HEK293 (cell line): ENCODE measurements around the gene IRF3.

Experiments
- HOXA7 ChIP-seq: sonication (generic); formaldehyde crosslinking; IDR thresholded peaks from 2 replicates; pipeline ENCODE4 v1.8.1; 2022; ENCODE audit warnings: missing genetic modification reagents, borderline replicate concordance
- MYNN ChIP-seq: fragments of 450-650 bp; formaldehyde crosslinking; IDR thresholded peaks from 2 replicates; pipeline ENCODE4 v1.5.1; 2016; ENCODE audit warnings: missing biosample characterization, missing genetic modification characterization, borderline replicate concordance
- PRDM1 ChIP-seq: fragments of 450-650 bp; formaldehyde crosslinking; IDR thresholded peaks from 2 replicates; pipeline ENCODE4; 2016; ENCODE audit warnings: missing biosample characterization, missing genetic modification characterization
- RBAK ChIP-seq: fragments of 450-650 bp; formaldehyde crosslinking; IDR thresholded peaks from 2 replicates; pipeline ENCODE4 v1.5.1; 2016; ENCODE audit warnings: missing biosample characterization, missing genetic modification characterization
- SP7 ChIP-seq: fragments of 450-650 bp; formaldehyde crosslinking; IDR thresholded peaks from 2 replicates; pipeline ENCODE4 v1.5.1; 2016; ENCODE audit warnings: missing biosample characterization, missing genetic modification characterization
- TCF7L2 ChIP-seq: IDR thresholded peaks from 2 replicates; pipeline ENCODE4 v1.6.1; 2011; ENCODE audit warnings: low read depth, mild to moderate bottlenecking, inconsistent platforms, low read length, moderate library complexity, borderline replicate concordance
- ZBTB17 ChIP-seq: fragments of 450-650 bp; formaldehyde crosslinking; IDR thresholded peaks from 2 replicates; pipeline ENCODE4 v1.5.1; 2016; ENCODE audit warnings: missing biosample characterization, missing genetic modification characterization
- ZEB2 ChIP-seq: fragments of 450-650 bp; formaldehyde crosslinking; IDR thresholded peaks from 2 replicates; pipeline ENCODE4 v1.5.1; 2016; ENCODE audit warnings: missing biosample characterization, missing genetic modification characterization
- ZFP69B ChIP-seq: fragments of 450-650 bp; formaldehyde crosslinking; IDR thresholded peaks from 2 replicates; pipeline ENCODE4 v1.5.1; 2016; ENCODE audit warnings: missing biosample characterization, missing genetic modification characterization
- ZNF133 ChIP-seq: fragments of 450-650 bp; formaldehyde crosslinking; IDR thresholded peaks from 2 replicates; pipeline ENCODE4 v1.5.1; 2016; ENCODE audit warnings: missing biosample characterization, missing genetic modification characterization
- ZNF19 ChIP-seq: fragments of 450-650 bp; formaldehyde crosslinking; IDR thresholded peaks from 2 replicates; pipeline ENCODE4; 2016; ENCODE audit warnings: missing biosample characterization, missing genetic modification characterization, low read depth
- ZNF248 ChIP-seq: fragments of 450-650 bp; formaldehyde crosslinking; IDR thresholded peaks from 2 replicates; pipeline ENCODE4 v1.5.1; 2017; ENCODE audit warnings: missing biosample characterization, missing genetic modification characterization
- ZNF335 ChIP-seq: fragments of 450-650 bp; formaldehyde crosslinking; conservative IDR thresholded peaks from 2 replicates; pipeline ENCODE4 v1.5.1; 2016; ENCODE audit warnings: missing biosample characterization, missing genetic modification characterization
- ZNF501 ChIP-seq: fragments of 450-650 bp; formaldehyde crosslinking; IDR thresholded peaks from 2 replicates; pipeline ENCODE4 v1.5.1; 2016; ENCODE audit warnings: missing biosample characterization, missing genetic modification characterization
- ZNF521 ChIP-seq: fragments of 450-650 bp; formaldehyde crosslinking; IDR thresholded peaks from 2 replicates; pipeline ENCODE4 v1.5.1; 2017; ENCODE audit warnings: missing biosample characterization, mild to moderate bottlenecking, missing genetic modification characterization
- ZNF560 ChIP-seq: fragments of 450-650 bp; formaldehyde crosslinking; IDR thresholded peaks from 2 replicates; pipeline ENCODE4 v1.5.1; 2017; ENCODE audit warnings: missing biosample characterization, missing genetic modification characterization, borderline replicate concordance
- ZNF571 ChIP-seq: fragments of 450-650 bp; formaldehyde crosslinking; IDR thresholded peaks from 2 replicates; pipeline ENCODE4 v1.5.0; 2017; ENCODE audit warnings: missing biosample characterization, missing genetic modification characterization
- ZNF596 ChIP-seq: fragments of 450-650 bp; IDR thresholded peaks from 2 replicates; pipeline ENCODE4 v1.5.0; 2018; ENCODE audit warnings: missing biosample characterization, mild to moderate bottlenecking, missing genetic modification characterization, moderate library complexity
- ZNF654 ChIP-seq: fragments of 450-650 bp; formaldehyde crosslinking; IDR thresholded peaks from 2 replicates; pipeline ENCODE4 v1.5.1; 2016; ENCODE audit warnings: low read depth, missing biosample characterization, missing genetic modification characterization
- ZXDB ChIP-seq: fragments of 450-650 bp; formaldehyde crosslinking; IDR thresholded peaks from 2 replicates; pipeline ENCODE4 v1.5.1; 2016; ENCODE audit warnings: missing biosample characterization, missing genetic modification characterization
- TF ChIP-seq, protein P1 (sequence below): fragments of 450-650 bp; formaldehyde crosslinking; IDR thresholded peaks from 2 replicates; pipeline ENCODE4 v1.5.1; 2016; ENCODE audit warnings: missing biosample characterization, missing genetic modification characterization
- TF ChIP-seq, protein P2 (sequence below): fragments of 450-650 bp; formaldehyde crosslinking; IDR thresholded peaks from 2 replicates; pipeline ENCODE4 v1.5.1; 2016; ENCODE audit warnings: missing biosample characterization, missing genetic modification characterization
- TF ChIP-seq, protein P3 (sequence below): fragments of 450-650 bp; IDR thresholded peaks from 2 replicates; pipeline ENCODE4 v1.5.1; 2018; ENCODE audit warnings: missing biosample characterization, mild to moderate bottlenecking, missing genetic modification characterization
- TF ChIP-seq, protein P4 (sequence below): fragments of 450-650 bp; formaldehyde crosslinking; IDR thresholded peaks from 2 replicates; pipeline ENCODE4 v1.5.1; 2016; ENCODE audit warnings: missing biosample characterization, missing genetic modification characterization
- TF ChIP-seq, protein P5 (sequence below): fragments of 450-650 bp; formaldehyde crosslinking; IDR thresholded peaks from 2 replicates; pipeline ENCODE4 v1.5.1; 2017; ENCODE audit warnings: missing biosample characterization, missing genetic modification characterization
- TF ChIP-seq, protein P6 (sequence below): fragments of 450-650 bp; formaldehyde crosslinking; IDR thresholded peaks from 2 replicates; pipeline ENCODE4 v1.5.1; 2017; ENCODE audit warnings: missing biosample characterization, missing genetic modification characterization
- TF ChIP-seq, protein P7 (sequence below): fragments of 450-650 bp; formaldehyde crosslinking; IDR thresholded peaks from 2 replicates; pipeline ENCODE4 v1.5.1; 2016; ENCODE audit warnings: missing biosample characterization, missing genetic modification characterization, low read depth

Gene IRF3

DNA sequence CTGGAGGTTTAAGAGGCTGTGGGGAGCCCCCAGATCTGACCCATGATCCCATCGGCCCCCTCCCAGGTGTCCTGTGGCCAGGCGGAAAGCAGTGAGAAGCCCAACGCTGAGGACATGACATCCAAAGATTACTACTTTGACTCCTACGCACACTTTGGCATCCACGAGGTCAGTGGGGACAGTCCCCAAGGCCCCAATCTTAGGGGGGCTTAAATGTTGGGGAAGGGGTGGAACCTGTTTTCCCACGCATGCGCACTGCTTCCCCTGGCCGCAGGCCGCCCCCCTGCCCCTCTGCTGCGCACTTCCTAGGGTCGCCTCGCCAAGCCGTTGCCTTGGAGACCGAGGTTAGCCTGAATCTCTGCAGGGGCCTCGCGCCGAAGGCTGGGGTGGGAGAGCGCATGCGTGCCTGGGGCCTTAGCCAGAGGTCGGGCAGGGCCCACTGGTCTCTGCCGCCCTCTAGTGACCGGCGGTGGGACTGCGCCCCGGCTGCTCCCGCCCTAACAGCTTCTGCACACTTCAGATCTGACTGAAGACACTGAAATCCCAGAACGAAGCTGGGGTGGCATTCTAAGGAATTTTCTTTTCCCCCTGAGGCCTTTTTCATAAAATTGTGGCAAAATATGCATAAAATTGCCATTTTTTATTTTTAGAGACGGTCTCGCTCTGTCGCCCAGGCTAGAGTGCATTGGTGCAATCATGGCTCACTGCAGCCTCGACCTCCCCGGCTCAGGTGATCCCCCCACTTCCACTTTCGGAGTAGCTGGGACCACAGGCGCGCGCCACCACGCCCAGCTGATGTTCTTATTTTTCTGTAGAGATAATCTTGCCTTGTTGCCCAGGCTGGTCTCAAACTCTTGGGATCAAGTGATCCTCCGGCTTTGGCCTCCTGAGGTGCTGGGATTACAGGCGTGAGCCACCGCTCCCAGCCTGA lies 15.0 kb upstream of the IRF3 start (continued):
- 0 out of 2 replicates have a peak, but pooled peaks have one; percentile 16 for TF ChIP-seq ZBTB17
- TF ChIP-seq ZNF133 (tag by site-specific recombination), result no peak
- peak; percentile 72 for TF ChIP-seq ZNF335 (tag by site-specific recombination)
- no peak for TF ChIP-seq MYNN (tag by site-specific recombination)
- TF ChIP-seq ZEB2 (tag by site-specific recombination), result no peak
- TF ChIP-seq ZNF248, result no peak
- TF ChIP-seq, protein P1, sequence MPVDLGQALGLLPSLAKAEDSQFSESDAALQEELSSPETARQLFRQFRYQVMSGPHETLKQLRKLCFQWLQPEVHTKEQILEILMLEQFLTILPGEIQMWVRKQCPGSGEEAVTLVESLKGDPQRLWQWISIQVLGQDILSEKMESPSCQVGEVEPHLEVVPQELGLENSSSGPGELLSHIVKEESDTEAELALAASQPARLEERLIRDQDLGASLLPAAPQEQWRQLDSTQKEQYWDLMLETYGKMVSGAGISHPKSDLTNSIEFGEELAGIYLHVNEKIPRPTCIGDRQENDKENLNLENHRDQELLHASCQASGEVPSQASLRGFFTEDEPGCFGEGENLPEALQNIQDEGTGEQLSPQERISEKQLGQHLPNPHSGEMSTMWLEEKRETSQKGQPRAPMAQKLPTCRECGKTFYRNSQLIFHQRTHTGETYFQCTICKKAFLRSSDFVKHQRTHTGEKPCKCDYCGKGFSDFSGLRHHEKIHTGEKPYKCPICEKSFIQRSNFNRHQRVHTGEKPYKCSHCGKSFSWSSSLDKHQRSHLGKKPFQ (tag by site-specific recombination), result no peak
- TF ChIP-seq, protein P2, sequence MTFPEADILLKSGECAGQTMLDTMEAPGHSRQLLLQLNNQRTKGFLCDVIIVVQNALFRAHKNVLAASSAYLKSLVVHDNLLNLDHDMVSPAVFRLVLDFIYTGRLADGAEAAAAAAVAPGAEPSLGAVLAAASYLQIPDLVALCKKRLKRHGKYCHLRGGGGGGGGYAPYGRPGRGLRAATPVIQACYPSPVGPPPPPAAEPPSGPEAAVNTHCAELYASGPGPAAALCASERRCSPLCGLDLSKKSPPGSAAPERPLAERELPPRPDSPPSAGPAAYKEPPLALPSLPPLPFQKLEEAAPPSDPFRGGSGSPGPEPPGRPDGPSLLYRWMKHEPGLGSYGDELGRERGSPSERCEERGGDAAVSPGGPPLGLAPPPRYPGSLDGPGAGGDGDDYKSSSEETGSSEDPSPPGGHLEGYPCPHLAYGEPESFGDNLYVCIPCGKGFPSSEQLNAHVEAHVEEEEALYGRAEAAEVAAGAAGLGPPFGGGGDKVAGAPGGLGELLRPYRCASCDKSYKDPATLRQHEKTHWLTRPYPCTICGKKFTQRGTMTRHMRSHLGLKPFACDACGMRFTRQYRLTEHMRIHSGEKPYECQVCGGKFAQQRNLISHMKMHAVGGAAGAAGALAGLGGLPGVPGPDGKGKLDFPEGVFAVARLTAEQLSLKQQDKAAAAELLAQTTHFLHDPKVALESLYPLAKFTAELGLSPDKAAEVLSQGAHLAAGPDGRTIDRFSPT (tag by site-specific recombination), result no peak
- TF ChIP-seq RBAK (tag by site-specific recombination), result no peak
- TF ChIP-seq, protein P3, sequence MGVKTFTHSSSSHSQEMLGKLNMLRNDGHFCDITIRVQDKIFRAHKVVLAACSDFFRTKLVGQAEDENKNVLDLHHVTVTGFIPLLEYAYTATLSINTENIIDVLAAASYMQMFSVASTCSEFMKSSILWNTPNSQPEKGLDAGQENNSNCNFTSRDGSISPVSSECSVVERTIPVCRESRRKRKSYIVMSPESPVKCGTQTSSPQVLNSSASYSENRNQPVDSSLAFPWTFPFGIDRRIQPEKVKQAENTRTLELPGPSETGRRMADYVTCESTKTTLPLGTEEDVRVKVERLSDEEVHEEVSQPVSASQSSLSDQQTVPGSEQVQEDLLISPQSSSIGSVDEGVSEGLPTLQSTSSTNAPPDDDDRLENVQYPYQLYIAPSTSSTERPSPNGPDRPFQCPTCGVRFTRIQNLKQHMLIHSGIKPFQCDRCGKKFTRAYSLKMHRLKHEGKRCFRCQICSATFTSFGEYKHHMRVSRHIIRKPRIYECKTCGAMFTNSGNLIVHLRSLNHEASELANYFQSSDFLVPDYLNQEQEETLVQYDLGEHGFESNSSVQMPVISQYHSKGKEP (tag by site-specific recombination), result no peak
- no peak for TF ChIP-seq ZNF501 (tag by site-specific recombination)
- TF ChIP-seq, protein P4, sequence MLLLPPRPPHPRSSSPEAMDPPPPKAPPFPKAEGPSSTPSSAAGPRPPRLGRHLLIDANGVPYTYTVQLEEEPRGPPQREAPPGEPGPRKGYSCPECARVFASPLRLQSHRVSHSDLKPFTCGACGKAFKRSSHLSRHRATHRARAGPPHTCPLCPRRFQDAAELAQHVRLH (tag by site-specific recombination), result no peak
- TF ChIP-seq PRDM1 (tag by site-specific recombination), result no peak
- no peak for TF ChIP-seq TCF7L2
- no peak for TF ChIP-seq SP7 (tag by site-specific recombination)
- TF ChIP-seq ZNF571 (tag by site-specific recombination), result no peak
- no peak for TF ChIP-seq ZNF560 (tag by site-specific recombination)
- TF ChIP-seq, protein P5, sequence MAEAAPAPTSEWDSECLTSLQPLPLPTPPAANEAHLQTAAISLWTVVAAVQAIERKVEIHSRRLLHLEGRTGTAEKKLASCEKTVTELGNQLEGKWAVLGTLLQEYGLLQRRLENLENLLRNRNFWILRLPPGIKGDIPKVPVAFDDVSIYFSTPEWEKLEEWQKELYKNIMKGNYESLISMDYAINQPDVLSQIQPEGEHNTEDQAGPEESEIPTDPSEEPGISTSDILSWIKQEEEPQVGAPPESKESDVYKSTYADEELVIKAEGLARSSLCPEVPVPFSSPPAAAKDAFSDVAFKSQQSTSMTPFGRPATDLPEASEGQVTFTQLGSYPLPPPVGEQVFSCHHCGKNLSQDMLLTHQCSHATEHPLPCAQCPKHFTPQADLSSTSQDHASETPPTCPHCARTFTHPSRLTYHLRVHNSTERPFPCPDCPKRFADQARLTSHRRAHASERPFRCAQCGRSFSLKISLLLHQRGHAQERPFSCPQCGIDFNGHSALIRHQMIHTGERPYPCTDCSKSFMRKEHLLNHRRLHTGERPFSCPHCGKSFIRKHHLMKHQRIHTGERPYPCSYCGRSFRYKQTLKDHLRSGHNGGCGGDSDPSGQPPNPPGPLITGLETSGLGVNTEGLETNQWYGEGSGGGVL (tag by site-specific recombination), result no peak
- TF ChIP-seq ZNF596 (tag by site-specific recombination), result no peak
- peak; percentile 83 for TF ChIP-seq ZXDB (tag by site-specific recombination)
- TF ChIP-seq ZNF654 (tag by site-specific recombination), result peak; percentile 68
- TF ChIP-seq ZFP69B, result peak; percentile 97
- TF ChIP-seq, protein P6, sequence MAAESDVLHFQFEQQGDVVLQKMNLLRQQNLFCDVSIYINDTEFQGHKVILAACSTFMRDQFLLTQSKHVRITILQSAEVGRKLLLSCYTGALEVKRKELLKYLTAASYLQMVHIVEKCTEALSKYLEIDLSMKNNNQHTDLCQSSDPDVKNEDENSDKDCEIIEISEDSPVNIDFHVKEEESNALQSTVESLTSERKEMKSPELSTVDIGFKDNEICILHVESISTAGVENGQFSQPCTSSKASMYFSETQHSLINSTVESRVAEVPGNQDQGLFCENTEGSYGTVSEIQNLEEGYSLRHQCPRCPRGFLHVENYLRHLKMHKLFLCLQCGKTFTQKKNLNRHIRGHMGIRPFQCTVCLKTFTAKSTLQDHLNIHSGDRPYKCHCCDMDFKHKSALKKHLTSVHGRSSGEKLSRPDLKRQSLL (tag by site-specific recombination), result no peak
- TF ChIP-seq HOXA7 (CRISPR knock-in tag), result no peak
- TF ChIP-seq ZNF19 (tag by site-specific recombination), result no peak
- no peak for TF ChIP-seq ZNF521 (tag by site-specific recombination)
- TF ChIP-seq, protein P7, sequence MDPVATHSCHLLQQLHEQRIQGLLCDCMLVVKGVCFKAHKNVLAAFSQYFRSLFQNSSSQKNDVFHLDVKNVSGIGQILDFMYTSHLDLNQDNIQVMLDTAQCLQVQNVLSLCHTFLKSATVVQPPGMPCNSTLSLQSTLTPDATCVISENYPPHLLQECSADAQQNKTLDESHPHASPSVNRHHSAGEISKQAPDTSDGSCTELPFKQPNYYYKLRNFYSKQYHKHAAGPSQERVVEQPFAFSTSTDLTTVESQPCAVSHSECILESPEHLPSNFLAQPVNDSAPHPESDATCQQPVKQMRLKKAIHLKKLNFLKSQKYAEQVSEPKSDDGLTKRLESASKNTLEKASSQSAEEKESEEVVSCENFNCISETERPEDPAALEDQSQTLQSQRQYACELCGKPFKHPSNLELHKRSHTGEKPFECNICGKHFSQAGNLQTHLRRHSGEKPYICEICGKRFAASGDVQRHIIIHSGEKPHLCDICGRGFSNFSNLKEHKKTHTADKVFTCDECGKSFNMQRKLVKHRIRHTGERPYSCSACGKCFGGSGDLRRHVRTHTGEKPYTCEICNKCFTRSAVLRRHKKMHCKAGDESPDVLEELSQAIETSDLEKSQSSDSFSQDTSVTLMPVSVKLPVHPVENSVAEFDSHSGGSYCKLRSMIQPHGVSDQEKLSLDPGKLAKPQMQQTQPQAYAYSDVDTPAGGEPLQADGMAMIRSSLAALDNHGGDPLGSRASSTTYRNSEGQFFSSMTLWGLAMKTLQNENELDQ (tag by site-specific recombination), result no peak
